Cardiac fibroblast (primary cell): ENCODE measurements around the gene ACSF3.

Experiments
- DNase-seq, 2 donors: peaks; one replicate each; pipeline versions ENCODE4 v3.0.0 to v3.0.0-alpha.2; 2010; ENCODE audit warnings: low read depth in 2 of 2
- H3K4me3 ChIP-seq, 2 donors: replicated peaks in 1 of 2; 1 replicate in 1 of 2; 2 replicates in 1 of 2; pipeline ENCODE4 v1.5.1; 2011; ENCODE audit warnings: low read depth in 2 of 2, low read length in 2 of 2, mild to moderate bottlenecking in 2 of 2, moderate library complexity in 1 of 2
- CTCF ChIP-seq: IDR thresholded peaks from one replicate; pipeline ENCODE4 v1.5.1; 2011; ENCODE audit warnings: low read depth, mild to moderate bottlenecking, low read length, inconsistent platforms

The ACSF3 gene

GRCh38 chr16:89118361-89119165 lies 24.9 kb downstream of the ACSF3 start:
- TF ChIP-seq CTCF: no peak

GRCh38 chr16:89119166-89119621 lies 25.5 kb downstream of the ACSF3 start:
- H3K4me3 ChIP-seq: no peak overlapping the region
- no peak for DNase-seq
- no peak for TF ChIP-seq CTCF

More at GRCh38 chr16:89118361-89119165, 24.9 kb downstream of the ACSF3 start:
- no peak for DNase-seq
- H3K4me3 ChIP-seq: no peak overlapping the region

GRCh38 chr16:89119661-89120141 lies 26.0 kb downstream of the ACSF3 start:
- H3K4me3 ChIP-seq: no peak overlapping the region
- TF ChIP-seq CTCF: no peak
- no peak for DNase-seq

GRCh38 chr16:89120281-89120680 lies 26.6 kb downstream of the ACSF3 start:
- TF ChIP-seq CTCF: no peak
- no peak for DNase-seq
- no peak overlapping the region for H3K4me3 ChIP-seq

- DNase-seq: no peak
- no peak for TF ChIP-seq CTCF
- H3K4me3 ChIP-seq: no peak overlapping the region
Measured at GRCh38 chr16:89120921-89121351, 27.3 kb downstream of the ACSF3 start.

GRCh38 chr16:89121691-89122321 lies 28.2 kb downstream of the ACSF3 start:
- no peak for DNase-seq
- TF ChIP-seq CTCF: no peak
- no peak overlapping the region for H3K4me3 ChIP-seq
